GM06990 (cell line): ENCODE data around the gene ABCG5.

Experiments
- DNase-seq: peaks from one replicate; pipeline ENCODE4 v3.0.0-alpha.2; 2011; ENCODE audit not compliant: insufficient read length; ENCODE audit errors: extremely low read depth
- H3K27me3 ChIP-seq: replicated peaks from 2 replicates; pipeline ENCODE4 v1.6.0; 2011; ENCODE audit warnings: low read length; ENCODE audit not compliant: control insufficient read depth, insufficient read depth
- H3K36me3 ChIP-seq: 2 replicates; pipeline ENCODE4 v1.5.1; 2011; ENCODE audit warnings: low read length; ENCODE audit not compliant: control insufficient read depth, insufficient read depth
- H3K4me3 ChIP-seq: replicated peaks from 2 replicates; pipeline ENCODE4 v1.5.1; 2011; ENCODE audit warnings: low read depth, mild to moderate bottlenecking, control low read depth, low read length
- TF ChIP-seq, protein P1 (sequence below): IDR thresholded peaks from 2 replicates; pipeline ENCODE4 v1.5.1; 2011; ENCODE audit warnings: low read length, control low read depth, mild to moderate bottlenecking, inconsistent platforms; ENCODE audit not compliant: insufficient read depth, poor library complexity, severe bottlenecking

Gene ABCG5

DNA sequence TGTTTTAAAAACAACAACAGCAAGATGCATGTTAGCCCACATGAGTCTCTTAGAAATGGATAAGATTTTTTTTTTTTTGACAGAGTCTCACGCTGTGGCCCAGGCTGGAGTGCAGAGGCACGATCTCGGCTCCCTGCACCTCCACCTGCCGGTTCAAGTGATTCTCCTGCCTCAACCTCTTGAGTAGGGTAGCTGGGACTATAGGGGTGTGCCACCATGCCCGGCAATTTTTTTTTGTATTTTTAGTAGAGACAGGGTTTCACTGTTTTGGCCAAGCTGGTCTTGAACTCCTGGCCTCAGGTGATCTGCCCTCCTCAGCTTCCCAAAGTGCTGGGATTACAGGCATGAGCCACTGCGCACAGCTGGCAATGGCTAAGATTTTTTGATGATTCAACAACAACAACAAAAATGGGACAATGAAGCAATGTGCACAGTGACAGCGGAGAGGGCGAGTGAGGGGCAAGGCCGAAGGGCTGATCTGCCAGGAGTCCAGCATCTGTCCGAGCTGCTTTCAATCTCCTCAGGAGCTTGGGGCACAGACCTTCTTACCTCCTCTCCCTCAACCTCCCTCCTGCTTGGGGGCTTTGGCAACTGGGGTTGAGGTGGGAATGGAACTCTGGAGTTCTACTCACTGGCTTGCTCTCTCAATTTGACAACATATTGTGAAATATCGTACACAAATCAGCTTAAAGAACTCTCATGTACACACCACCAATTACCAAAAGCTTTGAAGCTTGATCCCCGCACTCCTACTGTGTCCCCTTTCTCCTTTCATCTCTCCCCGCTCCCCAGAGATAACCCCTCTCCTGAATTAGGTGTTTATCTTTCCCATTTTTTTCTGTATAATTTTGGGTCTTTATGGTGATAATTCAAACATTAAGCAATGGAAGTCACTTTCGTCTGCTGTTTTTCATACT, 3.6 kb upstream of the ABCG5 start:
- Histone ChIP-seq H3K36me3 (no peaks in the 10 kb centered on the region), H3K27me3 (no peaks in the 10 kb centered on the region; the same call in 1 of the 2 replicates), H3K4me3 (no peak overlapping the region)
- DNase-seq, result no peak
- TF ChIP-seq, protein P1, sequence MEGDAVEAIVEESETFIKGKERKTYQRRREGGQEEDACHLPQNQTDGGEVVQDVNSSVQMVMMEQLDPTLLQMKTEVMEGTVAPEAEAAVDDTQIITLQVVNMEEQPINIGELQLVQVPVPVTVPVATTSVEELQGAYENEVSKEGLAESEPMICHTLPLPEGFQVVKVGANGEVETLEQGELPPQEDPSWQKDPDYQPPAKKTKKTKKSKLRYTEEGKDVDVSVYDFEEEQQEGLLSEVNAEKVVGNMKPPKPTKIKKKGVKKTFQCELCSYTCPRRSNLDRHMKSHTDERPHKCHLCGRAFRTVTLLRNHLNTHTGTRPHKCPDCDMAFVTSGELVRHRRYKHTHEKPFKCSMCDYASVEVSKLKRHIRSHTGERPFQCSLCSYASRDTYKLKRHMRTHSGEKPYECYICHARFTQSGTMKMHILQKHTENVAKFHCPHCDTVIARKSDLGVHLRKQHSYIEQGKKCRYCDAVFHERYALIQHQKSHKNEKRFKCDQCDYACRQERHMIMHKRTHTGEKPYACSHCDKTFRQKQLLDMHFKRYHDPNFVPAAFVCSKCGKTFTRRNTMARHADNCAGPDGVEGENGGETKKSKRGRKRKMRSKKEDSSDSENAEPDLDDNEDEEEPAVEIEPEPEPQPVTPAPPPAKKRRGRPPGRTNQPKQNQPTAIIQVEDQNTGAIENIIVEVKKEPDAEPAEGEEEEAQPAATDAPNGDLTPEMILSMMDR, result no peak

DNA sequence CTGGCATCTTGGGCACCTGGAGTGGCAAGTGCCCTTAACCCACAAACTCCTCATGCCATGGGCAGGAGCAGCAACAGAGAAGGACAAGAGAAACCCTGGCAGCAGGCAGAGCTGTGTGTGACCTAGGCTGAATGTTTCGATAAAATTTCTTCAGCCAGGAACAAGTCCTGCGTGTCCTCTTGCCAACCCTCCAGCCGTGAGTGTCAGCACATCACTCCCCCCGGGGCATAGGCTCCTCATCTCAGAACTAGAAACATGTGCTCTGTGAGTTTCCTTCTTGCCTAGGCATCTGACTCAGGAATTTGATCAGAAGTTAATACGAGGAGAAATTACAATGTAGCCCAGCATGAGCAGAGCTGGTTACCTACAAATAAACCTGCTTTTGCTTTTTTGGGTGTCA, 2.3 kb upstream of the ABCG5 start:
- no peak for DNase-seq
- Histone ChIP-seq H3K4me3 (no peak overlapping the region), H3K36me3 (no peaks in the 10 kb centered on the region), H3K27me3 (no peaks in the 10 kb centered on the region; the same call in 1 of the 2 replicates)
- TF ChIP-seq, protein P1, result no peak

DNA sequence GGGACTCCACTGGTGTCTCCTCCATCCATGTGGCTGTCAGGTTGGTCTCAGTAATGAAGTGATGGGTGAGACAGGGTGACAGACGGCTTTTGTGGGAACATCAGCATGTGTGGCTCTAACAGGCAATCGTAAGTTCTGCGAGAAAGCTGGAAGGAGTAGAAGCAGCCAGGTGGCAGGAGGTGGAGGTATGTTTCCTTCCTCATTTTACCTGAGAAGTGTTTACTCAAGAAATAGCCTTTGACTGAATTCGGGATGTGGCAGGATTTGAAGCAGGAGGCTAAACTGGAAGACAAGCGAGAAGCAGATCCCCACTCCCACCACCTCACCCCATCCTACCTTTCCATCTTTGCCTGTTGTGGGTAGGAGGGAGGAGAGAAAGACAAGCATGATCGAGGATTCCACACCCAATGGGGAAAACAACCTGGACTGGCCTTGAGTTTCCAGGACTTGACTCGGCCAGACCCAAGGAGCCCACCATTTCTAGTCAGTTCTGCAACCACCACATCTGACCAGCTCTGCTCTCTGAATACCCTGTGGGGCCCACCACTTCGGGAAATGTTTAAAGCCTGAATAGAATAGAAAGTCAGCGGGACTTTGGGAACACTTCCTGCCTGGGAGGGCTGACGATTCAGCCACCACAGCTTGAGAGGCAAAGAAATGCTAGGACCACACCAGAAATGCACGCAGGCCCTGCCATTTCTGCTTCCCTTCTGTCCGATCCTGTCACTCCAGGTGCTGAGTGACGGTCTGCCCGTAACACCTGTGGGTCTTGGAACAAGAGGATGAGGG, 1.3 kb upstream of the ABCG5 start:
- no peak overlapping the region for H3K4me3 ChIP-seq
- no peak for DNase-seq
- no peaks in the 10 kb centered on the region for H3K36me3 ChIP-seq
- no peaks in the 10 kb centered on the region; the same call in 1 of the 2 replicates for H3K27me3 ChIP-seq
- TF ChIP-seq, protein P1, result no peak

DNA sequence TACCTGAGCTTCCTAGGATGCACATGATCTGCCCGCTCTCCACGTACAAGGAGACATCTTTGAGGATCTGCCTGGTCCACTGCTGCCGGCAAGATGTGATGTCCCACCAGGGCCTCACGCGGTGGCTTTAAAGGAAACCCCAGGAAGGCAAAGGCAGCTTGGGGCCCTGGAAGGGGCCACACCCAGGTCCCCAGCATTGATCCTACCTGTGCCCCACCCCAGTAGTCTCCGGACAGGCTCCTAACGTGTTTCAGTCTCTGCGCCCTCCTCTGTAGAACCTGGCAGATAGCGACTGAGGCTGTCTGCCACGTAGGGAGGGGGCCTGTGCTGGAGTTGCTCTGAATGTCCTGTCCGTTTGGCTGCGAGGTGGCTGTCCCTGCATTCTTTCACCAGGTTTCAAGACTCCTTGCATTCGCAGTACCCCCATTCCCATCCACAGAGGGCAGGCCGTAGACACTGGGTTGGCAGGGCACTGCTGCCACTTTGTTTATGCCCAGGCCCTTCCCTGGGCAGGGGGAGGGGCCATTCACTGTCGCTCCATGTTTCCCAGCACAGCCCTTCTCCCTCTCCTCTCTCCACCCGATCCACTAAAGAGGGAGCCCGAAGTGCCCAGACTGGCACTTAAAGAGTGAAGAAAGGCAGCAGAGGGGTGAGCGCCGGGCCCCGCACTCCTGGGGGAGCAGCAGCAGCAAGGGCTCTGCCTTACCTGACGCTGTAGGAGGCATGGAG, 644 bp downstream of the ABCG5 start:
- H3K4me3 ChIP-seq, result no peak overlapping the region
- TF ChIP-seq, protein P1, result no peak
- no peaks in the 10 kb centered on the region; the same call in 1 of the 2 replicates for H3K27me3 ChIP-seq
- DNase-seq, result no peak
- H3K36me3 ChIP-seq, result no peaks in the 10 kb centered on the region

DNA sequence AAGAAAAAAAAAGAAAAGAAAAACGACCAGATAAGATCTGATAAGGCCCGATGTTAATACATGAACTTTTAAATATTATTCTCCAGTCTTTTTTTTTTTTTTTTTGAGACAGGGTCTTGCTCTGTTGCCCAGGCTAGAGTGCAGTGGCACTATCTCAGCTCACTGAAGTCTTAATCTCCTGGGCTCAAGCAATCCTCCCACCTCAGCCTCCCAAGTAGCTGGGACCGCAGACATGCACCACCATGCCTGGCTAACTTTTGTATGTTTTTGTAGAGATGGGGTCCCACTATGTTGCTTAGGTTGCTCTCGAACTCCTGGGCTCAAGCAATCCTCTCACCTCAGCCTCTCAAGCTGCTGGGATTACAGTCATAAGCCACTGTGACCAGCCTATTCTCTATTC, 1.6 kb downstream of the ABCG5 start:
- Histone ChIP-seq H3K27me3 (no peaks in the 10 kb centered on the region; the same call in 1 of the 2 replicates), H3K36me3 (no peaks in the 10 kb centered on the region), H3K4me3 (no peak overlapping the region)
- TF ChIP-seq, protein P1, result no peak
- no peak for DNase-seq
